ENCODE results near the gene HEXD. TPM values are rescaled to one million over a fixed set of nuclear protein-coding genes. Genes with fewer than 3 reads are reported as not detected.

The HEXD gene
- total RNA-seq, 3 donors from 2014 or later, result 25.3 to 54.6 (median 42.1) TPM

- Histone ChIP-seq H3K4me1 (ENCODE audit: low read depth) (no peaks in the 10 kb centered on the region), H3K4me3 (no peak overlapping the region), H3K9me3 (no peaks in the 10 kb centered on the region), H3K36me3 (ENCODE audit: low read depth) (no peaks in the 10 kb centered on the region)
- intact Hi-C loops (cut with DNase I, micrococcal nuclease), result no loop called here
- no peak for TF ChIP-seq CTCF (IDR thresholded peaks at IDR 0.05)
- ATAC-seq (no peak), DNase-seq (no peak)
These were observed 13.1 kb upstream of the HEXD start for GRCh38 chr17:82405051-82405450.

- TF ChIP-seq CTCF (IDR thresholded peaks at IDR 0.05), result no peak
- Histone ChIP-seq H3K4me3 (no peak overlapping the region), H3K9me3 (no peaks in the 10 kb centered on the region), H3K36me3 (ENCODE audit: low read depth) (no peaks in the 10 kb centered on the region), H3K4me1 (ENCODE audit: low read depth) (no peaks in the 10 kb centered on the region)
- DNase-seq (no peak), ATAC-seq (no peak)
- intact Hi-C loops (cut with DNase I, micrococcal nuclease), result no loop called here
These were observed 11.9 kb upstream of the HEXD start for GRCh38 chr17:82406131-82406671.

GRCh38 chr17:82407255-82407654, 10.9 kb upstream of the HEXD start:
- TF ChIP-seq CTCF (IDR thresholded peaks at IDR 0.05), result no peak
- no peaks in the 10 kb centered on the region for H3K36me3 ChIP-seq (ENCODE audit: low read depth)
- H3K4me3 ChIP-seq, result no peak overlapping the region
- no peaks in the 10 kb centered on the region for H3K4me1 ChIP-seq (ENCODE audit: low read depth)
- no peak for DNase-seq
- no peaks in the 10 kb centered on the region for H3K9me3 ChIP-seq
- no peak for ATAC-seq
- intact Hi-C loops (cut with DNase I, micrococcal nuclease), result no loop called here

GRCh38 chr17:82408288-82408937, 9.7 kb upstream of the HEXD start:
- no peaks in the 10 kb centered on the region for H3K36me3 ChIP-seq (ENCODE audit: low read depth)

GRCh38 chr17:82408938-82409318, 9.2 kb upstream of the HEXD start:
- H3K9me3 ChIP-seq, result no peaks in the 10 kb centered on the region
- H3K4me3 ChIP-seq, result no peak overlapping the region
- intact Hi-C loops (cut with DNase I, micrococcal nuclease), result no loop called here
- no peak for ATAC-seq
- no peaks in the 10 kb centered on the region for H3K36me3 ChIP-seq (ENCODE audit: low read depth)
- no peak for DNase-seq
- H3K4me1 ChIP-seq (ENCODE audit: low read depth), result no peaks in the 10 kb centered on the region
- TF ChIP-seq CTCF (IDR thresholded peaks at IDR 0.05), result no peak

More at GRCh38 chr17:82408288-82408937, 9.7 kb upstream of the HEXD start:
- Histone ChIP-seq H3K4me3 (no peak overlapping the region), H3K9me3 (no peaks in the 10 kb centered on the region), H3K4me1 (ENCODE audit: low read depth) (no peaks in the 10 kb centered on the region)
- no peak for TF ChIP-seq CTCF (IDR thresholded peaks at IDR 0.05)
- ATAC-seq (no peak), DNase-seq (no peak)
- intact Hi-C loops (cut with DNase I, micrococcal nuclease), result no loop called here

Data from mucosa of descending colon (tissue), 3 donors.